Adrenal gland (tissue), 5 donors: ENCODE measurements around the gene CLSTN3.

Source experiments
- POLR2A ChIP-seq, 2 donors: fragments of 450-650 bp; IDR thresholded peaks; one replicate each; pipeline ENCODE4 v1.6.1; 2017; ENCODE audit warnings: antibody characterized with exemption in 2 of 2, mild to moderate bottlenecking in 2 of 2, moderate library complexity in 1 of 2
- TF ChIP-seq, protein P1 (sequence below), 6 experiments: fragments of 450-650 bp in 4 of 6; fragments of 200-600 bp in 2 of 6; sonication (generic) in 1 of 6; IDR thresholded peaks; 1 replicate in 5 of 6; 2 replicates in 1 of 6; pipeline versions ENCODE4 v1.5.1 to v1.8.0; 2016 to 2021; ENCODE audit warnings: antibody characterized with exemption in 6 of 6, mild to moderate bottlenecking in 2 of 6, moderate library complexity in 1 of 6
- donor health status: DM: no; HTN: no; CAD: no.

DNA sequence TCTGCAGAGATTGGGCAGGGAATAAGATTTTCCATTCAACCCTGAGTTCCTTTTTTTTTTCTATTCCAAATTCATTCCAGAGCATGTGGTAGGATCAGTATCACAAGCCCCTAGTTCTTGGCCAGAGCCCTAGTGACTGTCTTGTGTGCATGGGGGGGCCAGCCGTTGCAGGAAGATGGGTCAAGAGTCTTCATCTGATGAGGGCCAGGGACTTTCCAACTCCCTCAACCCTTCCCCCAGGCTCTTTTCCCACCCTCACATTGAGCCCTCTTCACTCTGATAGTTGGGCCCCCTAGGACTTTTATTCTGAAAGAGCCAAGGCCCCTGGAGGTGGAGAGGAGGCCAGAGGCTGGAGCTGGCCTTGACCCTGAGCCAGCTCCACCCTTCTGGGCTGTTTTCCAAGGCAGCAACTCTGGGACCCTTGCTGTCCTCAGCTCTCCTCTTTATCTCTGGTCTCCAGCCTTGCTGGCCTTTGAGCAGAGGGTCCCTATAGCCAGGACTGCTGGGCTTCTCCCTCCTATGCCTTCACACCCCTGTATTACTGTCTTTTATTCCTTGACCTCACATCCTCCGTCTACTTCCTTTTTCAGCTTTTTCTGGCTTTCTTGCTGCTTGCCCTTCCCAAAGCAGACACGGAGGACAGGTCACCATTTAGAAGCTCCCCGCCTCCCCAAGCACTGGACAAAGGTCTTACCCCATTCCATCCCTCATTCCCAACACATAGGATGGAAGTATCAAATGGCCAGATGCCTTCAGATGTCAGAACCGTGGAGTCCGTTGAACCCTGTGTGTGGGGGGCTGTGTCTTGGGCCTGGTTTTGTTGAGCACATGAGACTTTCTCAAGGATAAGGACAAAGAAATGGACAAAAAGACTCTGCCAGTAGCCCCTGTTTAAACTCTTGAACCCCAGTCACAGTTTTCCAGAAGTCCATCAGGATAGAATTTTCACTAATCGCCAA is 7.1 kb upstream of the CLSTN3 start:
- TF ChIP-seq, protein P1, sequence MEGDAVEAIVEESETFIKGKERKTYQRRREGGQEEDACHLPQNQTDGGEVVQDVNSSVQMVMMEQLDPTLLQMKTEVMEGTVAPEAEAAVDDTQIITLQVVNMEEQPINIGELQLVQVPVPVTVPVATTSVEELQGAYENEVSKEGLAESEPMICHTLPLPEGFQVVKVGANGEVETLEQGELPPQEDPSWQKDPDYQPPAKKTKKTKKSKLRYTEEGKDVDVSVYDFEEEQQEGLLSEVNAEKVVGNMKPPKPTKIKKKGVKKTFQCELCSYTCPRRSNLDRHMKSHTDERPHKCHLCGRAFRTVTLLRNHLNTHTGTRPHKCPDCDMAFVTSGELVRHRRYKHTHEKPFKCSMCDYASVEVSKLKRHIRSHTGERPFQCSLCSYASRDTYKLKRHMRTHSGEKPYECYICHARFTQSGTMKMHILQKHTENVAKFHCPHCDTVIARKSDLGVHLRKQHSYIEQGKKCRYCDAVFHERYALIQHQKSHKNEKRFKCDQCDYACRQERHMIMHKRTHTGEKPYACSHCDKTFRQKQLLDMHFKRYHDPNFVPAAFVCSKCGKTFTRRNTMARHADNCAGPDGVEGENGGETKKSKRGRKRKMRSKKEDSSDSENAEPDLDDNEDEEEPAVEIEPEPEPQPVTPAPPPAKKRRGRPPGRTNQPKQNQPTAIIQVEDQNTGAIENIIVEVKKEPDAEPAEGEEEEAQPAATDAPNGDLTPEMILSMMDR (IDR thresholded peaks at IDR 0.05): no peak
- TF ChIP-seq POLR2A (IDR thresholded peaks at IDR 0.05): no peak
